Brain microvascular endothelial cell (primary cell): ENCODE measurements around the gene NGEF.

Experiments used
- DNase-seq: peaks from one replicate; pipeline ENCODE4 v3.0.0-alpha.2; 2020
- H3K27ac ChIP-seq: fragments of 250-450 bp; sonication (Bioruptor Pico); 2 replicates; pipeline ENCODE4 v1.5.1; 2020; ENCODE audit warnings: mild to moderate bottlenecking, moderate library complexity
- H3K27me3 ChIP-seq: fragments of 250-450 bp; sonication (Bioruptor Pico); replicated peaks from 2 replicates; pipeline ENCODE4 v1.5.1; 2020; ENCODE audit warnings: mild to moderate bottlenecking
- H3K36me3 ChIP-seq: fragments of 250-450 bp; sonication (Bioruptor Pico); replicated peaks from 2 replicates; pipeline ENCODE4 v1.5.1; 2020; ENCODE audit warnings: mild to moderate bottlenecking
- H3K4me3 ChIP-seq: 2 replicates; pipeline ENCODE4 v1.5.1; 2011; ENCODE audit warnings: low read depth, mild to moderate bottlenecking, control low read depth, low read length, moderate library complexity
- in situ Hi-C: cut with HindIII; loops from 2 replicates; pipeline ENCODE4 v1.10.0; 2017; ENCODE audit warnings: low sequenced_read_pairs, low pct_ligation_motif_present
- TF ChIP-seq, protein P1 (sequence below): IDR thresholded peaks from 2 replicates; pipeline ENCODE4 v1.5.1; 2011; ENCODE audit warnings: low read depth, mild to moderate bottlenecking, moderate library complexity, low read length, control low read depth, inconsistent platforms; ENCODE audit errors: missing control alignments

NGEF gene

DNA sequence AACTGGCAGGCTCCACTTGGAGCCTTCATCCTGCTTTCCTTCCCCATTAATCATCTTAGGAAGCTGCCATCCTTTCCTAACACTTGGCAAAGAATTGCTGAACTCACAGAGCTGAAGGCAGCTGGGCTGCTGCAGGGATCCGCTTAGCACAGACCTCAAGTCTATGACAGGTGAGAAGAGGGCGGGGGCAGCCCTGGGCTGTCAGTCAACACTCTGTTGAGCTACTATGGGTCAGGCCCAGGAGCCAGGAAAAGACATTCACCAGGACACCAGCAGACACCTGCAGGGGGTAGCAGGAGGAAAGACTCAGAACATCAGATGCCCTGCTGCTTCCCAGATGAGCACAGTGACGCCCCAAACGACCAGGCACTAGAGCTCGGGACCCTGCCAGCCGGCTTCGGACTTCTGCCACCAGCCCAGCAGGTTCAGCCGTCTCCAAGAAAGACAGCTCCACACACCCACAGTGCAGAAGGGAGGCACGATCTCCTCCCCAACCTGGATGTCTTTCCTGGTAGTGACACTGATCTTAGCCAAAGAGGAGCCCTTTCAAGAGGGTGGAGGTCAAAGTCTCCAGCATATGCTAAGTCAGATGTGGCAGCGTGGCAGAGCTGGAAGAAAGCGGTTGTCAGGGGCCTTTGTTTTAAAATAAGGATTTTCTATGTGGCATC lies 87.8 kb downstream of the NGEF start:
- Histone ChIP-seq H3K27me3 (peaks cover 52% of the 10 kb centered on the region), H3K36me3 (no peaks in the 10 kb centered on the region), H3K27ac (no peak overlapping the region), H3K4me3 (no peak overlapping the region)
- no peak for DNase-seq
- in situ Hi-C loops, result no loop called here
- TF ChIP-seq, protein P1, sequence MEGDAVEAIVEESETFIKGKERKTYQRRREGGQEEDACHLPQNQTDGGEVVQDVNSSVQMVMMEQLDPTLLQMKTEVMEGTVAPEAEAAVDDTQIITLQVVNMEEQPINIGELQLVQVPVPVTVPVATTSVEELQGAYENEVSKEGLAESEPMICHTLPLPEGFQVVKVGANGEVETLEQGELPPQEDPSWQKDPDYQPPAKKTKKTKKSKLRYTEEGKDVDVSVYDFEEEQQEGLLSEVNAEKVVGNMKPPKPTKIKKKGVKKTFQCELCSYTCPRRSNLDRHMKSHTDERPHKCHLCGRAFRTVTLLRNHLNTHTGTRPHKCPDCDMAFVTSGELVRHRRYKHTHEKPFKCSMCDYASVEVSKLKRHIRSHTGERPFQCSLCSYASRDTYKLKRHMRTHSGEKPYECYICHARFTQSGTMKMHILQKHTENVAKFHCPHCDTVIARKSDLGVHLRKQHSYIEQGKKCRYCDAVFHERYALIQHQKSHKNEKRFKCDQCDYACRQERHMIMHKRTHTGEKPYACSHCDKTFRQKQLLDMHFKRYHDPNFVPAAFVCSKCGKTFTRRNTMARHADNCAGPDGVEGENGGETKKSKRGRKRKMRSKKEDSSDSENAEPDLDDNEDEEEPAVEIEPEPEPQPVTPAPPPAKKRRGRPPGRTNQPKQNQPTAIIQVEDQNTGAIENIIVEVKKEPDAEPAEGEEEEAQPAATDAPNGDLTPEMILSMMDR, result no peak

DNA sequence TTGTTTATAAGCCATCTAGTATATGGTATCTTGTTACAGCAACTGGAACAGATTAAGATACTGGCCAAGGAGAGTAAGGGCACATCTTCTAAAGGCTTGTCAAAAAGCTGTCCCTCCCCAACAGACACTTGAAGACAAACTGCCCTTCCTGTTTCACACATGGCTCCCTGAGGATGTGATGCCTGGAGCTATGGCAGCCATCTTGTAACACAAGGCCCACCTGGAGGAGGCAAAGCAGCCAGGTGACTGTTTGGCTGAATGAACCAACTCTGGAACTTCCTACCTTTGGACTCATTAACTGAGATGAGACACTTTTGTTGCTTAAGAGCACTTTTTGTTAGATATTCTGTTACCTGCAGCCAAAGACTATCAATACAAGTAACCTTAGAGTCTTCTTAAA lies 88.6 kb downstream of the NGEF start:
- no peak overlapping the region for H3K27ac ChIP-seq
- in situ Hi-C loops, result no loop called here
- no peak for DNase-seq
- H3K27me3 ChIP-seq, result peaks cover 48% of the 10 kb centered on the region
- H3K4me3 ChIP-seq, result no peak overlapping the region
- no peaks in the 10 kb centered on the region for H3K36me3 ChIP-seq
- TF ChIP-seq, protein P1, result no peak

DNA sequence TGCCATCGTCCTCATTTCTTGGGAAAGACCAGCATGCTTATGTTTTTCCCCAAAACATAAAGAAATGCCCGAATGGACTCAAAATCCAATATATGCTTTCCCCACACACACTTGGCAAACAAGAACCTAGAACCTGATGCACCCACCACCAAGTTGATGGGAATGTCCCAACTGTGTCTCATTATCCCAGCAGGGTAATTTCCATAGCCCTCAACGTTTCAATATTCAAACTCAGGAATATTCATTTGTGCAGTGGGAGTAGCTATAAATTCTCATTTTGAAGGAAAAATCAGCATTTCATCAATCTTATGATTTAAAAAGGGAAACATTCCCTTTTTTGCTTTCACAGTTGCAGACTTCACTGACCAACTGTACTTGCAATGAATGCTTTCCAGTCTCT lies 92.3 kb downstream of the NGEF start:
- DNase-seq, result no peak
- TF ChIP-seq, protein P1, result no peak
- H3K27ac ChIP-seq, result no peak overlapping the region
- no peaks in the 10 kb centered on the region for H3K36me3 ChIP-seq
- no peak overlapping the region for H3K4me3 ChIP-seq
- in situ Hi-C loops, result no loop called here
- H3K27me3 ChIP-seq, result peaks cover 15% of the 10 kb centered on the region

DNA sequence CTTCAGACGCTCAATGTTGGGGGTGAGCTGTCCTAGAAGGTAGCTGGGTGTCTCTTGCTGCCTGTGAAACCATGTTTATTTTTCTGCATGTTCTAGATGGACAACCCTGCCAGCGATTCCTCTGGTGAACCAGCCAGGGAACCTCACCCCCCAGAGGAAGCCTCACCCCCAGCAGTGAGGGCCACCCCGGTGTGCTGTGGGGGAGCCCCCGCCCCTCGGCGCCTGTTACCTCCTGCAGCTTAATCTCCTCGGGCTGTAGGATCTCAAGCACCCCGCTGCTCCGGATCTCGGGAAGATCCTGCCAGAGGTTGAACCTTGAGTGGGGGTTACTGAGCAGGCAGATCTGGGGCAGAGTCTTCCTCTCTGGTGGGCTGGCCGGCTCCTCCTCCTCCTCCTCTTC lies 93.0 kb downstream of the NGEF start:
- Histone ChIP-seq H3K27ac (no peak overlapping the region), H3K4me3 (no peak overlapping the region), H3K36me3 (no peaks in the 10 kb centered on the region), H3K27me3 (peaks cover 8% of the 10 kb centered on the region)
- TF ChIP-seq, protein P1, result no peak
- in situ Hi-C loops, result no loop called here
- DNase-seq, result no peak

DNA sequence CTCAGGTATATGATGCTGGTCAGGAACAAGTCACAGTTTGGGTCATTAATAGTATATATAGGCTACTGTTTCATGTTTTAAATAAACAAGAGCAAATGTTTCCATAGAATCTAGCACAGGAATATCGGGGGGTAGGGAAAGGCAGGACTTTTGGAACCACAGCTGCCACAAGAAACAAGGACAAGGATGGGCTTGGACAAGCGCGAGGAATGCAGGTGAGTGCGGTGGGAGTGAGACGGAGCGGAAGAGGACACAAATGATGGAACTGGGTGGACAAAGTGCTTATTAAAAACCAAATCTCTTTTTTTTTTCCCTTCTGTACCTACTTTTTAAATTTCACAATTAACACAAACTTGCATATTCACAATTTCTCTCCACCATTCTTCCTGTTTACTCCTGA lies 93.9 kb downstream of the NGEF start:
- H3K4me3 ChIP-seq, result no peak overlapping the region
- no peaks in the 10 kb centered on the region for H3K36me3 ChIP-seq
- DNase-seq, result no peak
- H3K27ac ChIP-seq, result no peak overlapping the region
- peaks cover under 1% of the 10 kb centered on the region for H3K27me3 ChIP-seq
- in situ Hi-C loops, result no loop called here
- TF ChIP-seq, protein P1, result no peak

DNA sequence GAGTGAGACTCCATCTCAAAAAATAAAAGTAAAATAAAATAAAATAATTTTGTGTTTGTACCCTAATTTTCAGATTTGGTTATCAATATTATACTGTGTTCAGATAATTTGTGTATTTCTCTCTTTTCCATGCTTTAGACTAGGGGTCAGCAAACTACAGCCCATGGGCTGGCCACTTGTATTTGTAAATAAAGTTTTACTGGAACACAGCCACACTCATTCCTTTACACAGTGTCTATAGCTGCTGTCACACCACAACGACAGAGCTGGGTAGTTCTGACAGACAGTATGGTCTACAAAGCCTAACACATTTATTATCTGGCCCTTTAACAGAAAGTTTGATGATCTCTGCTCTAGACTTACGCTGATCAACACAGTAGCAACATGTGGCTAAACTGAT lies 99.2 kb downstream of the NGEF start:
- TF ChIP-seq, protein P1, result no peak
- in situ Hi-C loops, result no loop called here
- no peaks in the 10 kb centered on the region for H3K27me3 ChIP-seq

More for the DNA sequence above, 99.2 kb downstream of the NGEF start:
- Histone ChIP-seq H3K27ac (no peak overlapping the region), H3K4me3 (no peak overlapping the region), H3K36me3 (no peaks in the 10 kb centered on the region)
- no peak for DNase-seq
